Esophagus squamous epithelium (tissue), 4 donors: Measurements from ENCODE around the gene MCM6.

Experiments
- CTCF ChIP-seq, 6 experiments: fragments of 450-650 bp in 4 of 6; fragments of 200-600 bp in 2 of 6; sonication (generic) in 2 of 6; IDR thresholded peaks; one replicate each; pipeline ENCODE4 v1.5.1; 2016 to 2019; ENCODE audit warnings: antibody characterized with exemption in 6 of 6, mild to moderate bottlenecking in 4 of 6, moderate library complexity in 4 of 6
- POLR2A ChIP-seq, 4 donors: fragments of 450-650 bp; IDR thresholded peaks; one replicate each; pipeline ENCODE4 v1.6.1; 2017; ENCODE audit warnings: antibody characterized with exemption in 4 of 4, mild to moderate bottlenecking in 4 of 4, moderate library complexity in 3 of 4

- no peak for TF ChIP-seq POLR2A (IDR thresholded peaks at IDR 0.05)
- no peak for TF ChIP-seq CTCF (IDR thresholded peaks at IDR 0.05)
These were observed 36.5 kb downstream of the MCM6 start for GRCh38 chr2:135839713-135840112.
